Immature natural killer cell (primary cell): ENCODE data around the gene LRRC8E. TPM values are rescaled to one million over a fixed set of nuclear protein-coding genes. Genes with fewer than 3 reads are reported as not detected.
"Not testable (repeated sequence)": the region's sequence is repeated elsewhere in the genome, so short reads cannot be mapped to it uniquely, and the experiment has no call there.

Experiments used
- DNase-seq, 3 donors: peaks; one replicate each; pipeline ENCODE4 v3.0.0; 2022; ENCODE audit warnings: mixed read lengths in 1 of 3
- H3K27ac Mint-ChIP-seq, 6 donors: one replicate each; pipeline ENCODE4 v1.8.0; 2020; ENCODE audit warnings: mixed read lengths in 6 of 6, mild to moderate bottlenecking in 5 of 6, inconsistent platforms in 4 of 6, moderate library complexity in 3 of 6
- H3K27me3 Mint-ChIP-seq, 3 donors: one replicate each; pipeline ENCODE4 v1.8.0; 2020 to 2021; ENCODE audit warnings: low read depth in 3 of 3, mild to moderate bottlenecking in 3 of 3, mixed read lengths in 3 of 3, moderate library complexity in 3 of 3, inconsistent platforms in 1 of 3
- H3K36me3 Mint-ChIP-seq, 3 donors: one replicate each; pipeline ENCODE4 v1.8.0; 2020; ENCODE audit warnings: mixed read lengths in 3 of 3, inconsistent platforms in 2 of 3, mild to moderate bottlenecking in 2 of 3
- H3K4me1 Mint-ChIP-seq, 2 donors: one replicate each; pipeline ENCODE4 v1.8.0; 2020; ENCODE audit warnings: inconsistent platforms in 2 of 2, mild to moderate bottlenecking in 2 of 2, mixed read lengths in 2 of 2, moderate library complexity in 1 of 2
- H3K4me3 Mint-ChIP-seq, 5 donors: one replicate each; pipeline ENCODE4 v1.8.0; 2020; ENCODE audit warnings: mild to moderate bottlenecking in 5 of 5, mixed read lengths in 5 of 5, inconsistent platforms in 3 of 5, moderate library complexity in 3 of 5
- H3K9me3 Mint-ChIP-seq, 6 donors: one replicate each; pipeline ENCODE4 v1.8.0; 2020; ENCODE audit warnings: mild to moderate bottlenecking in 6 of 6, mixed read lengths in 6 of 6, inconsistent platforms in 4 of 6, moderate library complexity in 3 of 6
- polyA plus RNA-seq, 3 donors: library from polyadenylated mRNA; unstranded; fragments of 300-500 nt; fragmentation: Illumina TruSeq; gene quantifications; one replicate each; pipeline ENCODE4 v1.2.3, GENCODE V29; 2021

The LRRC8E gene
- polyA plus RNA-seq, 3 donors from 2014 or later: not detected

GRCh38 chr19:7850000-7850813 is 38.1 kb upstream of the LRRC8E start:
- DNase-seq: no peak
- no peaks in the 10 kb centered on the region for H3K4me1 Mint-ChIP-seq
- no peaks in the 10 kb centered on the region for H3K27me3 Mint-ChIP-seq
- H3K4me3 Mint-ChIP-seq: no peak overlapping the region
- H3K9me3 Mint-ChIP-seq: peaks cover 0 to 1% (median 0%) of the 10 kb centered on the region in 6 donors
- no peaks in the 10 kb centered on the region for H3K36me3 Mint-ChIP-seq
- no peak overlapping the region for H3K27ac Mint-ChIP-seq

- peaks cover 0 to 1% (median 0%) of the 10 kb centered on the region in 6 donors for H3K9me3 Mint-ChIP-seq
- no peaks in the 10 kb centered on the region for H3K4me1 Mint-ChIP-seq
- no peak for DNase-seq
- no peaks in the 10 kb centered on the region for H3K36me3 Mint-ChIP-seq
- no peak overlapping the region for H3K4me3 Mint-ChIP-seq
- H3K27ac Mint-ChIP-seq: no peak overlapping the region
- no peaks in the 10 kb centered on the region for H3K27me3 Mint-ChIP-seq
Observed at GRCh38 chr19:7850945-7851622, 37.2 kb upstream of the LRRC8E start.

GRCh38 chr19:7851623-7852500 is 36.4 kb upstream of the LRRC8E start:
- no peaks in the 10 kb centered on the region for H3K27me3 Mint-ChIP-seq

GRCh38 chr19:7852851-7853769 is 35.2 kb upstream of the LRRC8E start:
- H3K4me1 Mint-ChIP-seq: no peaks in the 10 kb centered on the region
- peak; percentile 62 to 66 (median 65) for DNase-seq
- H3K27me3 Mint-ChIP-seq: no peaks in the 10 kb centered on the region
- H3K36me3 Mint-ChIP-seq: no peaks in the 10 kb centered on the region
- H3K9me3 Mint-ChIP-seq: peaks cover 0 to 1% (median 0%) of the 10 kb centered on the region in 6 donors
- H3K27ac Mint-ChIP-seq: no peak overlapping the region
- no peak overlapping the region for H3K4me3 Mint-ChIP-seq

More at GRCh38 chr19:7851623-7852500, 36.4 kb upstream of the LRRC8E start:
- H3K4me1 Mint-ChIP-seq: no peaks in the 10 kb centered on the region
- DNase-seq: no peak
- no peak overlapping the region for H3K4me3 Mint-ChIP-seq
- no peak overlapping the region for H3K27ac Mint-ChIP-seq
- peaks cover 0 to 1% (median 0%) of the 10 kb centered on the region in 6 donors for H3K9me3 Mint-ChIP-seq
- no peaks in the 10 kb centered on the region for H3K36me3 Mint-ChIP-seq

GRCh38 chr19:7853770-7854128 is 34.6 kb upstream of the LRRC8E start:
- Mint-ChIP-seq H3K27me3 (no peaks in the 10 kb centered on the region), H3K9me3 (peaks cover 0 to 1% (median 0%) of the 10 kb centered on the region in 6 donors), H3K4me3 (no peak overlapping the region), H3K4me1 (no peaks in the 10 kb centered on the region), H3K27ac (no peak overlapping the region), H3K36me3 (no peaks in the 10 kb centered on the region)
- no peak for DNase-seq

GRCh38 chr19:7855426-7856108 is 32.7 kb upstream of the LRRC8E start:
- Mint-ChIP-seq H3K36me3 (no peaks in the 10 kb centered on the region), H3K9me3 (no peaks in the 10 kb centered on the region), H3K27ac (peak overlapping the region in 1 of 6 donors; percentile 46), H3K27me3 (peaks cover 0 to 2% (median 1%) of the 10 kb centered on the region in 3 donors), H3K4me1 (no peaks in the 10 kb centered on the region), H3K4me3 (no peak overlapping the region)
- no peak for DNase-seq

- H3K4me1 Mint-ChIP-seq: no peaks in the 10 kb centered on the region
- H3K27me3 Mint-ChIP-seq: peaks cover 0 to 3% (median 2%) of the 10 kb centered on the region in 3 donors
- H3K4me3 Mint-ChIP-seq: no peak overlapping the region
- H3K9me3 Mint-ChIP-seq: no peaks in the 10 kb centered on the region
- no peaks in the 10 kb centered on the region for H3K36me3 Mint-ChIP-seq
- no peak overlapping the region for H3K27ac Mint-ChIP-seq
- DNase-seq: no peak
Observed at GRCh38 chr19:7856109-7856591, 32.2 kb upstream of the LRRC8E start.

GRCh38 chr19:7856679-7857663 is 31.3 kb upstream of the LRRC8E start:
- Mint-ChIP-seq H3K27ac (no peak overlapping the region), H3K27me3 (peaks cover 0 to 3% (median 2%) of the 10 kb centered on the region in 3 donors), H3K9me3 (no peaks in the 10 kb centered on the region), H3K4me3 (no peak overlapping the region), H3K36me3 (no peaks in the 10 kb centered on the region), H3K4me1 (peaks cover 0 to 5% of the 10 kb centered on the region in 2 donors)
- DNase-seq: no peak

- Mint-ChIP-seq H3K36me3 (no peaks in the 10 kb centered on the region), H3K9me3 (no peaks in the 10 kb centered on the region), H3K4me1 (peaks cover 0 to 6% of the 10 kb centered on the region in 2 donors), H3K4me3 (no peak overlapping the region), H3K27ac (no peak overlapping the region), H3K27me3 (peaks cover 0 to 3% (median 2%) of the 10 kb centered on the region in 3 donors)
- no peak for DNase-seq
Observed at GRCh38 chr19:7857727-7858108, 30.6 kb upstream of the LRRC8E start.

- no peak overlapping the region for H3K27ac Mint-ChIP-seq
- H3K36me3 Mint-ChIP-seq: no peaks in the 10 kb centered on the region
- peaks cover 0 to 6% of the 10 kb centered on the region in 2 donors for H3K4me1 Mint-ChIP-seq
- no peak overlapping the region for H3K4me3 Mint-ChIP-seq
- H3K27me3 Mint-ChIP-seq: peaks cover 0 to 3% (median 2%) of the 10 kb centered on the region in 3 donors
- H3K9me3 Mint-ChIP-seq: no peaks in the 10 kb centered on the region
- no peak for DNase-seq
Observed at GRCh38 chr19:7858109-7858770, 30.1 kb upstream of the LRRC8E start.

GRCh38 chr19:7859087-7859486 is 29.2 kb upstream of the LRRC8E start:
- not testable (repeated sequence) for H3K4me3 Mint-ChIP-seq, DNase-seq, H3K4me1 Mint-ChIP-seq, H3K9me3 Mint-ChIP-seq, H3K27me3 Mint-ChIP-seq, H3K27ac Mint-ChIP-seq, H3K36me3 Mint-ChIP-seq
